ENCODE measurements around the gene RASL12.
"Not testable (repeated sequence)": the region's sequence is repeated elsewhere in the genome, so short reads cannot be mapped to it uniquely, and the experiment has no call there.

Gene RASL12

GRCh38 chr15:65055201-65055870 is 12.5 kb downstream of the RASL12 start:
- DNase-seq = no peak

- DNase-seq = peak; percentile 15 to 42
Measured at GRCh38 chr15:65054333-65055200, 13.2 kb downstream of the RASL12 start.

- DNase-seq = no peak
Measured at GRCh38 chr15:65052956-65053355, 14.8 kb downstream of the RASL12 start.

- DNase-seq = no peak
Measured at GRCh38 chr15:65051266-65051665, 16.5 kb downstream of the RASL12 start.

- DNase-seq = no peak
Measured at GRCh38 chr15:65050270-65050669, 17.5 kb downstream of the RASL12 start.

- DNase-seq = peak; percentile 87 to 90
Measured at GRCh38 chr15:65049418-65049840, 18.4 kb downstream of the RASL12 start.

- DNase-seq = no peak
Measured at GRCh38 chr15:65048241-65048640, 19.6 kb downstream of the RASL12 start.

GRCh38 chr15:65044724-65045481 is 22.9 kb downstream of the RASL12 start, which contains the start of gene SLC51B:
SLC51B (plus strand) TSS chr15:65045387; CDS start chr15:65050005, 4,618 bp downstream.
- no peak for DNase-seq

- DNase-seq = not testable (repeated sequence)
Measured at GRCh38 chr15:65044218-65044617, 23.6 kb downstream of the RASL12 start.

GRCh38 chr15:65042776-65043327 is 24.9 kb downstream of the RASL12 start:
- no peak for DNase-seq

- no peak for DNase-seq
Measured at GRCh38 chr15:65041787-65042186, 26.0 kb downstream of the RASL12 start.

GRCh38 chr15:65040461-65040860 is 27.3 kb downstream of the RASL12 start:
- no peak for DNase-seq

- no peak for DNase-seq
Measured at GRCh38 chr15:65038836-65039235, 29.0 kb downstream of the RASL12 start.

GRCh38 chr15:65038428-65038827 is 29.4 kb downstream of the RASL12 start:
- no peak for DNase-seq

GRCh38 chr15:65037309-65037708 is 30.5 kb downstream of the RASL12 start:
- no peak for DNase-seq

- no peak for DNase-seq
Measured at GRCh38 chr15:65034719-65035118, 33.1 kb downstream of the RASL12 start.

GRCh38 chr15:65033659-65034269 is 34.0 kb downstream of the RASL12 start:
- peak in 1 of 2 experiments; percentile 14 for DNase-seq

GRCh38 chr15:65032801-65033537 is 34.8 kb downstream of the RASL12 start:
- peak; percentile 12 to 23 for DNase-seq

- DNase-seq = no peak
Measured at GRCh38 chr15:65029736-65030208, 38.0 kb downstream of the RASL12 start.

GRCh38 chr15:65028921-65029735 is 38.7 kb downstream of the RASL12 start, which contains the start of gene MTFMT:
MTFMT (minus strand) TSS chr15:65029639; CDS start chr15:65029613, 26 bp downstream.
- peak; percentile 89 to 97 for DNase-seq

All from stimulated activated CD4-positive, alpha-beta T cell treated with anti-CD3 and anti-CD28 coated beads, Interleukin-4, amount 100 ng/mL, for 4 hours (primary cell).